GM12864 (cell line): ENCODE measurements around the gene BCHE.

Source experiments
- DNase-seq: peaks from one replicate; pipeline ENCODE4 v3.0.0-alpha.2; 2011; ENCODE audit warnings: low read depth
- H3K4me3 ChIP-seq: 2 replicates; pipeline ENCODE4 v1.5.1; 2011; ENCODE audit warnings: mild to moderate bottlenecking, low read depth, low read length, control low read depth
- TF ChIP-seq, protein P1 (sequence below): IDR thresholded peaks from 2 replicates; pipeline ENCODE4 v1.5.1; 2011; ENCODE audit warnings: low read depth, mild to moderate bottlenecking, moderate library complexity, low read length, control low read depth, inconsistent platforms; ENCODE audit errors: missing control alignments

BCHE gene

GRCh38 chr3:165846056-165846455 lies 8.8 kb upstream of the BCHE start:
- no peak for DNase-seq
- H3K4me3 ChIP-seq: no peak overlapping the region
- TF ChIP-seq, protein P1, sequence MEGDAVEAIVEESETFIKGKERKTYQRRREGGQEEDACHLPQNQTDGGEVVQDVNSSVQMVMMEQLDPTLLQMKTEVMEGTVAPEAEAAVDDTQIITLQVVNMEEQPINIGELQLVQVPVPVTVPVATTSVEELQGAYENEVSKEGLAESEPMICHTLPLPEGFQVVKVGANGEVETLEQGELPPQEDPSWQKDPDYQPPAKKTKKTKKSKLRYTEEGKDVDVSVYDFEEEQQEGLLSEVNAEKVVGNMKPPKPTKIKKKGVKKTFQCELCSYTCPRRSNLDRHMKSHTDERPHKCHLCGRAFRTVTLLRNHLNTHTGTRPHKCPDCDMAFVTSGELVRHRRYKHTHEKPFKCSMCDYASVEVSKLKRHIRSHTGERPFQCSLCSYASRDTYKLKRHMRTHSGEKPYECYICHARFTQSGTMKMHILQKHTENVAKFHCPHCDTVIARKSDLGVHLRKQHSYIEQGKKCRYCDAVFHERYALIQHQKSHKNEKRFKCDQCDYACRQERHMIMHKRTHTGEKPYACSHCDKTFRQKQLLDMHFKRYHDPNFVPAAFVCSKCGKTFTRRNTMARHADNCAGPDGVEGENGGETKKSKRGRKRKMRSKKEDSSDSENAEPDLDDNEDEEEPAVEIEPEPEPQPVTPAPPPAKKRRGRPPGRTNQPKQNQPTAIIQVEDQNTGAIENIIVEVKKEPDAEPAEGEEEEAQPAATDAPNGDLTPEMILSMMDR: no peak

DNA sequence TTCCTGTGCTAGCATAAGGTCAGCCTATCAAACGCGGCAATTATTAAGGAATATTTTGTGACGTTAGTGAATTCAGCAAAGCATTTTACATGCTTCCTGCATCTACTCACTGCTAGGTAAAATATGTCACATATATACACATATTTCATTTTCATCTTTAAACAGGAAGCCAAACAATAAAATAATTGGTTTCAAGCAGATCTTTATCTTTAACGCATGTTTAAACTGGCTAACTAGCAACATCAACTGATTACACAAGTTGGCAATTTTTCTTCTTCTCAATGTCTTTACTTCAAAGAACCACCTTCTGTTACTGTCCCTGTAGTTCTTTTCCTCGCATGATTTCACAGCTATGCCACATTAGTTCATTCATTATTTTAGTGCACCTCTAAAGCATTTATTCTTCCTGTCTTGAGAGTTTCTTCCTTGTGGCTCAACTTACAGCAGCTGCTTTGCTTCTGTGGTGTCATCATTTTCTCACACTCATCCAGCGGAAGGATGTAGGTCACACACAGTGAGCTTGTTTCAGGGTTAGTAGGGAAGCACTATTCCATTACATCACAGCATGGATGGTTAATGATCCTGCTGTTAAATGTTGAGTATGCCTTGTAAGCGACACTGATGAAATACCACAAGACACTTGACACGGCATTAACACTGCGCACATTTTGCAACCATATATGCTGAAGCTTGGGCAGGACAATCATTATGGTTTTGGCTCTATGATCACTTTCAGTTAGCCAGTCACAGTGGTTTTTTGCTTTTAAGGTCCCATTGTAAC lies 2.3 kb upstream of the BCHE start:
- TF ChIP-seq, protein P1: no peak
- DNase-seq: no peak
- H3K4me3 ChIP-seq: no peak overlapping the region

DNA sequence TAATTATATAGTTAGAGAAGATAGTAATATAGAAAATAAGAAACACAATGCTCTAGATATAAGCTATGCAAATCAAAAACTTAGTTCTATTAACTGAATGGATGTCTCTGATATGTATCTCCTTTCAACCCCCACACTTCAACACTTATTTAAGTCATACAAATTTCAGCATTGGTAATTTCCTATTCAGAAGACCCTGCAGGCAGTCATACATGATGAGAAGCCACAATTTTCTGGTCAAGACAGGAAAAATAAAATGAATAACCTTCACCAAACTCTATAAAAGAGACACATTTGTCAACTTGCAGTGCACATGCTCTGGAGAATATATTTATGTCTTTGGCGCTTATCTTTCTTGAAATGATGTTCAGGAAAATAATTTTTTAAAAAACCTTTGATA lies 578 bp upstream of the BCHE start:
- DNase-seq: no peak
- TF ChIP-seq, protein P1: no peak
- H3K4me3 ChIP-seq: no peak overlapping the region

DNA sequence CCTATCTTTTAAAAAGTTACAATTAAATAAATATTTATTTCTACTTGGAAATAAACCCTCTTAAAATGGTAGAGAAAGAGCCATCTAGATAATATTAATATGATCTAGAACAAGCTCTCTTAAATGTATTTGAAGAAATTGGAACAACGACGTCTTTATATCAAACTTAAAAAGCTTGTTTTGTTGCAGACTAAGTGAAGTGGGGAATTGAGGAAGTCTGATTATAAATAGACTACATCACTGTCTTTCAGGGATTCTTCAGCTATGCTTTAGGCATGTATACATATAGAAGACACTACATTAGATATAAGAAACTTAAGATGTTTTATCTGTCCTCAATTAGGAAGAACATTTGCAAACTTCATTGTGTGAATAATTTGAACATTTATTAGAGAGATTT lies 1.8 kb downstream of the BCHE start:
- TF ChIP-seq, protein P1: no peak
- no peak for DNase-seq
- H3K4me3 ChIP-seq: no peak overlapping the region

GRCh38 chr3:165830746-165831145 lies 6.5 kb downstream of the BCHE start:
- no peak for DNase-seq
- no peak overlapping the region for H3K4me3 ChIP-seq
- TF ChIP-seq, protein P1: no peak

- TF ChIP-seq, protein P1: no peak
- no peak for DNase-seq
- H3K4me3 ChIP-seq: no peak overlapping the region
Observed at GRCh38 chr3:165827883-165828282, 9.3 kb downstream of the BCHE start.

- no peak for DNase-seq
- TF ChIP-seq, protein P1: no peak
- no peak overlapping the region for H3K4me3 ChIP-seq
Observed at GRCh38 chr3:165827233-165827632, 10.0 kb downstream of the BCHE start.
